Choroid plexus epithelial cell (primary cell): ENCODE measurements around the gene HTR4.
A peak's percentile ranks its signal among the peaks of the same experiment; 100 is the strongest.
"Not testable (repeated sequence)": the region's sequence is repeated elsewhere in the genome, so short reads cannot be mapped to it uniquely, and the experiment has no call there.

Source experiments
- DNase-seq: peaks from one replicate; pipeline ENCODE4 v3.0.0-alpha.2; 2010; ENCODE audit warnings: low read depth
- H3K4me3 ChIP-seq: 2 replicates; pipeline ENCODE4 v1.5.1; 2011; ENCODE audit warnings: low read depth, mild to moderate bottlenecking, control low read depth, low read length, moderate library complexity
- TF ChIP-seq, protein P1 (sequence below): conservative IDR thresholded peaks from 2 replicates; pipeline ENCODE4 v1.5.1; 2011; ENCODE audit warnings: low read depth, mild to moderate bottlenecking, control low read depth, inconsistent platforms, low read length, moderate library complexity

Gene HTR4

DNA sequence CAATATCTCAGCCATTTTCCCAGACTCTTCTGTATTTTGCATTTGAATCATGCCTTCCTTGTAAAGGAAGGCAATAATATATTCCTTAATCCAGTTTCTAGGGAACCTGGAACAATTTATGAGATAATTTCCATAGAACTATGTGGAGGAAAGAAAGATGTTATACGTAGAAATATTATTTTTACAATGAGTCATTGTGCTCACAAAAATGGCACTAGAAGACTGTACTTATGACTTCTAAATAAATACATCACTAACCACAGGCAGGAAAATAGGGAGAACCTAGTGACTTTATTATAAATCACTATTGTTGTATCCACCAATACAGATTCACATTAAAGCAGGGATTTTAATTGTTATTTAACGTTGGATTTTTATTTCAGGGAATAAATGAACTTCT is 182.9 kb downstream of the HTR4 start:
- H3K4me3 ChIP-seq, result no peak overlapping the region
- DNase-seq, result peak; percentile 12

DNA sequence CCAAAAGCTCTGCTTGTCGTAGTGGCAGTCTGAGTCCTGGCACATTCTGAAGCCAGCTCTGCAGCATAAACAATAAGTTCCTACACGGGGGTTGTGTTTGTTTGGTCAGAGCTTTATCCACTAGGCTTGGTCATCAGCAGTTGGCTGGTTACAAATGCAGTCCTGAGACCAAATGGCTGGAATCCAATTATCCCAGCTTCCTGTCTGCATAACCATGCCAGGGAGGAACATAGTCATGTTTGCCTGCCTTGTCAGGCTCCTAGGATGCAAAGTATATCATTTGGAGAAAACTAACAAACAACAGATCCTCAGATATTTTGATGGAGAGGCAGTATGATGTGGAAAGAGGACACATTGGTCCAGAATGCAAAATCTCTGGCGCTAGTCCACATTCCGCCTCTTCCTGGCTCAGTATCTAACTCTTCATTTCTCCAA is 184.8 kb downstream of the HTR4 start:
- DNase-seq, result peak; percentile 41
- TF ChIP-seq, protein P1, sequence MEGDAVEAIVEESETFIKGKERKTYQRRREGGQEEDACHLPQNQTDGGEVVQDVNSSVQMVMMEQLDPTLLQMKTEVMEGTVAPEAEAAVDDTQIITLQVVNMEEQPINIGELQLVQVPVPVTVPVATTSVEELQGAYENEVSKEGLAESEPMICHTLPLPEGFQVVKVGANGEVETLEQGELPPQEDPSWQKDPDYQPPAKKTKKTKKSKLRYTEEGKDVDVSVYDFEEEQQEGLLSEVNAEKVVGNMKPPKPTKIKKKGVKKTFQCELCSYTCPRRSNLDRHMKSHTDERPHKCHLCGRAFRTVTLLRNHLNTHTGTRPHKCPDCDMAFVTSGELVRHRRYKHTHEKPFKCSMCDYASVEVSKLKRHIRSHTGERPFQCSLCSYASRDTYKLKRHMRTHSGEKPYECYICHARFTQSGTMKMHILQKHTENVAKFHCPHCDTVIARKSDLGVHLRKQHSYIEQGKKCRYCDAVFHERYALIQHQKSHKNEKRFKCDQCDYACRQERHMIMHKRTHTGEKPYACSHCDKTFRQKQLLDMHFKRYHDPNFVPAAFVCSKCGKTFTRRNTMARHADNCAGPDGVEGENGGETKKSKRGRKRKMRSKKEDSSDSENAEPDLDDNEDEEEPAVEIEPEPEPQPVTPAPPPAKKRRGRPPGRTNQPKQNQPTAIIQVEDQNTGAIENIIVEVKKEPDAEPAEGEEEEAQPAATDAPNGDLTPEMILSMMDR, result no peak

More for the DNA sequence above, 182.9 kb downstream of the HTR4 start:
- TF ChIP-seq, protein P1, result no peak

DNA sequence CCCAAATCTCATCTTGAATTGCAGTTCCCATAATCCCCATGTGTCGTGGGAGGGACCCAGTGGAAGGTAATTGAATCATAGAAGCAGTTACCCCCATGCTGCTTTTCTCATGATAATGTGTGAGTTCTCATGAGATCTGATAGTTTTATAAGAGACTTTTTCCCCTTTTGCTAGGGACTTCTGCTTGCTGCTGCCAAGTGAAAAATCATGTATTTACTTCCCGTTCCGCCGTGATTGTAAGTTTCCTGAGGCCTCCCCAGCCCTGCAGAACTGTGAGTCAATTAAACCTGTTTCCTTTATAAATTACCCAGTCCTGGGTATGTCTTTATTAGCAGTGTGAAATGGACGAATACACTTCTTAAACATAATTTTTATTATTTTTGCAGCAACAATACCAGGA is 185.6 kb downstream of the HTR4 start:
- DNase-seq, H3K4me3 ChIP-seq: not testable (repeated sequence)

More for the DNA sequence above, 184.8 kb downstream of the HTR4 start:
- H3K4me3 ChIP-seq, result no peak overlapping the region

DNA sequence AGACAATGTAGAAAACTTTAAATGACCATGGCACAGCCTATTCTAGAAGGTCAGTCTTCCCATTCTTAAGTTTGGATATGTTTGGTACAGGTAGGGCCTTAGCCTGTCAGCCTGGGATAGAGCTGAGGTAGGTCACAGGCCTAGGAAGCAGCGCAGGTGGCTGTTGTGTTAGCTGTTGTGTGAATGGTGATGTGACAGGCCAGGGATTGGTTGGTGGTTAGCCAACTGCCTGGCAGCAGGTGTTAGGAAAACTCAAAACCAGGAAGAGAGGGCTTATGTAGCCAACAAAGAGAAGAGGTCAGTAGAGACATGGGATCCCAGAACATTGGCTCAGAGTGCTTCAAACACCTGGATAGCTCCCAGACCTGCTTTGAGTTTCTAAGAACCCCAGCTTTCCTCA is 186.4 kb downstream of the HTR4 start:
- TF ChIP-seq, protein P1, result no peak
- H3K4me3 ChIP-seq, result no peak overlapping the region
- no peak for DNase-seq

GRCh38 chr5:148466236-148466580 is 188.1 kb downstream of the HTR4 start:
- no peak for DNase-seq
- H3K4me3 ChIP-seq, result no peak overlapping the region
- TF ChIP-seq, protein P1, result no peak

DNA sequence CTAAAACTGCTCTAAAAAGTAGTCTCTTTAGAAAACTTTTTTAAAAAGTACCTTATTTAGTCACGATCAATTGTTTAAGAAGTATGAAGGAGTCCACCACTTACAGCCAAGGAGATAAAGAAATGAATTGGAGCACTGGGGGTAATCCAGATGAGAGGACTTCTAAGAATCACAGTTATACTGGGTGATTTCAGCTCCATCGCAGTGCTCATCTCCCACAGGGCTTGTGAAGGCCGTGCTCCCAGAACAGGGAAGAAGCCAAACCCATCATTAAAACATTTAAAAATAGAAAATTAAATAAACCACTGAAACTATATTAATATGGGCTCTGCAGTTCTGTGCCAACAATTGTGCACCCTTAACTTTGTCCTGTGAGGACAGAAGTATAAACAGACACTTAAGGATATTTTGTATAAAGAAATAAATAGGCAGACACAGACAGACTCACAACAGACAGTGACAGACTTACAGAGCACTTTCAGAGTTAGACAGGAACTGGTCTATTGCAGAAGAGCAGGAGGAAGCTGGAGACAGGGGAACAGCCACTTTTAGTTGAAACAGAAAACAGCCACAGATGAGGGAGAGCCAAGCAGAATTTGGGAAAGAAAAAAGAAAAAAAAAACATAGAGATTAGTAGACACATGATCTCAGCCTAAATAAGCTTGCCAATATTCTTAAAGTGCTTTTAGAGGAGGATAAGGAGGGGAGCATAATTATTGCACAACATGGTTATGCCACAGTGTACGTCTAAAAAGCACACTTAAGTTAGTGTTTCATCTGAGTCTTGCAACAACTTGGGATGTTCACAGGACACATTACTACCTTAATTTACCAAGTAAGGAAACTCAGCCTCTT is 188.7 kb downstream of the HTR4 start:
- DNase-seq, result no peak
- H3K4me3 ChIP-seq, result no peak overlapping the region
- TF ChIP-seq, protein P1, result no peak

GRCh38 chr5:148459669-148460068 is 194.7 kb downstream of the HTR4 start:
- H3K4me3 ChIP-seq, result no peak overlapping the region
- DNase-seq, result no peak
- TF ChIP-seq, protein P1, result no peak
